Activated T-helper 1 cell treated with anti-CD3 and anti-CD28 coated beads, Interleukin-2, amount 50 U/mL, for 16 hours (primary cell): ENCODE data around the gene MUC6.

Source experiments
- DNase-seq, 2 donors: peaks; one replicate each; pipeline ENCODE4 v3.0.0-alpha.2; 2020; ENCODE audit warnings: low read depth in 1 of 2, low spot score in 1 of 2

MUC6 gene

GRCh38 chr11:1052133-1053011 lies 15.9 kb upstream of the MUC6 start:
- no peak for DNase-seq

GRCh38 chr11:1051356-1052132 lies 15.0 kb upstream of the MUC6 start:
- DNase-seq, result no peak

GRCh38 chr11:1050581-1051355 lies 14.2 kb upstream of the MUC6 start:
- peak; percentile 47 to 56 for DNase-seq

DNA sequence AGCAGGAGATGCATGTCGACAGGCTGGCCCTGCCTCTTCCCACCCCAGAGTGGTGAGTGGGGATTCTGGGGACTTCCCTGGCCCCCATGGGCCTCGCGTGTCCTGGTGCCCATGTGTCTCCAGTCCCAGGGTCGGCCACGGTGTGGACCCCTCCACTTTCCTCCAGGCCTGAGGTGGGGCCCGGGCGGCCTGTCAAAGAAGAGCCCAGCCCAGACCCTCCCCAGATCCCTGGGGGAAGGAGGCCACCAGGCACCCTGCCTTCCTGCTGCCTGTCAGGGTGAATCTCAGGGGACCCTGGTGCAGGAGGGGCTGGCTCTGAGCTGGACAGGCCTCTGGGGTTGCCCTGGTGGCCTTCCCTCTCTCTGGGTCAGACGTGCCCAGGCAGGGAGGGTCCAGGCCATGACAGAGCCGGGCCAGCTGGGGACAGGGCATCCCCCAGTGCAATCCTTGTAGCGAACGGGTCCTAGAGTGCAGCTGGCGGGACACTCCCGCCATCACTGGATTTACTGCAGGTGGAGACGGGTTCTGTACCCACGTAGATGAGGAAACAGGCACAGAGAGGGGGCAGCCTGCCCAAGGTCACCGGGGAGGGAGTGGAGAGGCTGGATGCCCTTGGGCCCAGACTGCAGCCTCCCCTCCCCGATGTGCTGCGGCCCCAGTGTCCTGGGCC lies 13.5 kb upstream of the MUC6 start:
- DNase-seq, result no peak

- DNase-seq, result no peak
Measured at GRCh38 chr11:1049431-1049891, 12.9 kb upstream of the MUC6 start.

DNA sequence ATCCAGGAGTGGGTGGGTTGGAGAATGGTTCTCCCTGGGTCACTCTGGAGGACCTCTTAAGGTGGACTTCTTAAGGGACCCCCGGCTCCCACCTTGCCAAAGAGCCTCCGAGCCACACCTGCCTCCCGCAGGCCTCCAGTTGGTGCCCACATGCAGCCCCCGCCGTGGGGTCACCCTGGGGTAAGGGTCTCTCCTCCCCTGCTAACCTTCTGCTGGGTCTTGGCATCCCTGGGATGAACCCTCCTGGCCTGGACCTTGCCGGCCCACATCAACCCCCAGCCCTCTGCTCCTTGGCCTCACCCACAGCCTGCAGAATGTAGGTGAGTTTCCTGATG lies 12.5 kb upstream of the MUC6 start:
- DNase-seq, result no peak

DNA sequence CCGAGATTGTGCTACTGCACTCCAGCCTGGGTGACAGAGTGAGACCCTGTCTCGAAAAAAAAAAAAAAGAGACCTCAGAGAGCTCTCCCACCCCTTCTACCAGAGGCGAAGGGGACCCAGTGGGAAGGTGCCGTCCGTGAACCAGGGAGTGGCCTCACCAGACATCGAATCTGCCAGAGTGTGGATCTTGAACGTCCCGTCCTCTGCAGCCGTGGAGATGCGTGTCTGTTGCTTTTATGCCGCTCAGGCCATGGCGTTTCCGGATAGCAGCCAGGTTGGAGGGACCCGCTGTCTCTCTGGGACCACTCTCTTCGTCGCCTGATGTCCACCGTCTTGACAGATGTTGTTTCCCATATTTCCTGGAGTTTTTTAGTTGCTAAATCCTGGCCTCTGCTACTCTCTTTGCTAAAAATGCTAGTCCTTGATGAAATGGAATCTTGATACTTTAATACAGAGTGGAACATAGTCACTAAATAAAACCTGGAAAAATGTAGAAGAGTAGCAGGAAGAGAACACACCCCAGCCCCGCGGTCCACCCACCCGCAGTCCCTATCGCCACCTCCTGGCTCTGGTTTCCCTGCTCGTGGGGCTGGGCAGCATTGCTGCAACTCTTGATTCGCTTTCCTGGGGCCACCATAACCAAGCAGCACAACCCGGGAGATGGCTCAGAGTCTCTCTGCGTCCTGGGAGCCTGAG lies 12.0 kb upstream of the MUC6 start:
- DNase-seq, result no peak

DNA sequence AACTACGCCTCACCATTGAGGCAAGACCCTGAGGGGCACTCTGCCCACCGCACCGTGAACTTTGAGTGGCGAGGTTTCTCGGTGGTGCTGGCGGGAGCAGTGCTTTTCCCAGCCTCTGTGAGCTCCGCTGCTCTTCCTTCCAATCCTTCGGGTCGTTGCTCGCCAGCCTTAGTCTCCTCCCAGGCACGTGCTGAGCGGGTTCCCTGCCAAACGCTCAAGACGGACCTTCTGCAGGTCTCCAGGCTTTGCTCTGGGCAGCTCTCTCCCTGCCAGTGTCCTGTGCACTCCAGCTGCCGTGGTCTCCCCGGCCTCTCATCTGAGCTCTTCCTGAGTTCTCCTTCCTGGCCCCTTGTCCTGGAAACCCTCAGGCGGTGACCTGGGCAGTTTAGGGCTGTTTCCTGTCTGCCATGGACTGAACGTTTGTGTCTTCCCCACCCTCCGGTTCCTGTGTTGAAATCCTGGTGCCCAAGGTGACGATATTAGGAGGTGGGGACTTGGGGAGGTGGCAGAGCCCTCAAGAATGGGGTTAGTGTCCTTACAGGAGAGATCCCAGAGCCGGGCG lies 11.2 kb upstream of the MUC6 start:
- DNase-seq, result no peak

GRCh38 chr11:1044160-1044559 lies 7.6 kb upstream of the MUC6 start:
- DNase-seq, result no peak

DNA sequence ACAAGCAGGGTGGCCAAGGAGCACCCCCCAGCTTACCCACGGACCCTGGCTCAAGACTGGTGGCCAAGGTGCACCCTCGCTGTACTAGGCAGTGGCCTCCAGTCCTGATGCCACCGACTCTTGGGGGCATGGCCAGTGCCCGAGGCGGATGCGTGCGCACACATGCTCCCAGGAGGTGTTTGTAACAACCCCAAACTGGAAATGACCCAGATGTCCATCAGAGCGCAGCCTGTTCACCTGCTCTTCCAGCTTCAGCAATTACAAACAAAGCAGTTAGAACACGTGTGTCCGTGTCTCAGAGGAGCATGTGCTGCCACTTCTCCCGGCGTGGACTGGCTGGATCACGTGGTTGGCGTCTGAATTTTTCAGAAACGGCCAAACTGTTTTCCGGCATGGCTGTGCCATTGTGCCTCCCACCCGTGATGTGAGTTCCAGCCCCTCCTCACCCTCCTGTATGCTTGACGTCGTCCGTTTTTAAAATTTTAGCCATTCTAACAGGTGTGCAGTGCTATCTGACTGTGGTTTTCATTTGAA lies 7.1 kb upstream of the MUC6 start:
- DNase-seq, result no peak

- no peak for DNase-seq
Measured at GRCh38 chr11:1042626-1043562, 6.4 kb upstream of the MUC6 start.

DNA sequence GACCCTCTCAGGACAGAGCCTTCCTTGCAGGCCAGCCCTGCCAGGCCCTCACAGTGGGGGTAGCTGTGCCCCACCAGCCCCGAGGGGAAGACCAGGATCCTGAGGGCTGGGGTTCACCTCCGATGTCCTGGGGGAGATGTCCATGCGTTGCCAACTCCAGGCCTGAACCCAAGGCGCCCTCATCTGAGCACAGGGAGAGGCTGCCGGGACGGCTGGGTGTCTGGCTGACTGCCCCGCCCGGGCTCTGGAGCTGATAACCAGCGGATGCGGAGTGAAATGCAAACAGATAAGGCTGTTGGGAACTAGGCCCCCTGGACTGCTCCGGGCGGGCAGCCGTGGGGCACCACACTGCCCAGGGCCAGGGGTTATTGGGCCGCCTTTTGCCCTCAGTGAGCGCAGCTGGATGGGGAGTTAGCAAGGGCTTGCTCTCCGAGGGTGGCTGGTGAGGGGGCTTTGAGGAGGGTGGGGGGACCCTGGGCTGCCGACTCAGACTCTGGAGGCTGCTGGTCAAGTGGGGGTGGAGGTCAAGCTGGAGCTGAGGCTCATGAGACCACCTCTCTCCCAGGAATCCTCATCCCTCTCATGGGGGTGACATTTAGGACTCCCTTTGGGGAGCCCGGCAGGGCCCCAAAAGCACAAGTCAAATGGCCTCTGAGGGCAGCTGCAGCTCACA lies 5.6 kb upstream of the MUC6 start:
- DNase-seq, result no peak

GRCh38 chr11:1041471-1041870 lies 5.0 kb upstream of the MUC6 start:
- no peak for DNase-seq

DNA sequence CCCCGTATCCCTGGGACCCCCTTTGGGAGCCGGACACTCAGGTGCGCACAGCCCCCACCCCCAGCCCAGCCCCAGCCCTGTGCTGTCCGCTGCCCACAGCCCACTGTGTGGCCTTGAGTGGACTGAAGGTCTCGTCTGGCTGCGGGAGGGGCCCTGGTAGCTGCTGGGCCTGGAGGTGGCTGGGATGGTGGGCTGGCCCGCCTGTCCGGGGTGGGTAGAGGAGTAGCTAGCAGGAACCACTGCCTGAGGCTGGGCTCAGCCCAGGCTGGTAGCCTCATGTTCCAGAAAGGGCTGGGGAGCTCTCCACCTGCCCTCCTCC lies 4.6 kb upstream of the MUC6 start:
- no peak for DNase-seq

- DNase-seq, result no peak
Measured at GRCh38 chr11:1040428-1041148, 4.1 kb upstream of the MUC6 start.

DNA sequence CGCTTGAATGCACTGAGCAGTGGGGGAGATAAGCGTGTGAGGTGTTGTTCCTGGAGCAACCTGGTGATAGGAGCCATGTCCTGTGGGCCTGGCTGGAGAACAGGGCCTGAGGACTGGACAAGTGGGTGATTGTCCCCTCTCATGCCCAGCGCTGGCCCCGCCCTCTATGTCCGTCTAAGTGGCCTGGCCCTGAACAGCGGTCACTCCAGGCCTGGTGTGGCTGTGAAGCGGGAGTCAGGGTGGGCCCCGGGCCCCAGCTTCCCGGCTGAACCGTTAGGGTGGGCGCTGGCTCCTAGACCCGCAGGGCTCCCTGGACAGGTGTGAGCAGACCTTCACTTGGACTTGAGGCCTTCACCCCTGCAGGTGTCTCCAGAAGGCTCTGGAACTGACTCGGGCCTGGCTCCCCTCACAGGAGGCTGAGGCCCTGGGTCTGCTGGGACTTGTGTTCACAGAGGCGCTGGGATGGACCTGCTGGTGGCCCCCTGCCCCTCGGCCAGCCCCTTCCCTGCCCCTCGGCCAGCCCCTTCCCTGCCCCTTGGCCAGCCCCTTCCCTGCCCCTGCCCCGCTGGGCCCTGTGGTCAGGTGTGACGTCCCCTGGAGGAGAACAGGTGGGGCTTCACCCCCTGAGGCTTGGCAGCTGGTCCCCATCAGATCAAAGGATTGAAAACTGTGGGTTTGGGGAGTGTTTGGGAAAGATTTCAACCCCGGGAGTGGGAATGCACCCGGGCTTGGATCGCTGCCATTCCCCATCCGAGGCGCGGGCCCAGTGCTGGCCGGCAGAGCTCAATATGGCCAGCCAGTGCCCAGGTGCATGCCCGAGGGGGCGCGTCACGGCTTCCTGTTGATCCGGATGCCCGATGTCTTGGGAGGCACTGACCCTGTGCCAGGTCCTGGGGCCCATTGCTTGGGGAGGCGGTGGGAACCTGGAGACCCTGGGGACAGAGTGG lies 3.2 kb upstream of the MUC6 start:
- no peak for DNase-seq

GRCh38 chr11:1038921-1039320 lies 2.4 kb upstream of the MUC6 start:
- no peak for DNase-seq
